Kidney epithelial cell (primary cell): ENCODE measurements around the gene MALSU1. TPM values are rescaled to one million over a fixed set of nuclear protein-coding genes. Genes with fewer than 3 reads are reported as not detected.

ENCODE experiments used
- DNase-seq: peaks from one replicate; pipeline ENCODE4 v3.0.0-alpha.2; 2010; ENCODE audit warnings: low read depth
- H3K27me3 ChIP-seq: 2 replicates; pipeline ENCODE4 v1.6.0; 2011; ENCODE audit warnings: low read length; ENCODE audit not compliant: control insufficient read depth, insufficient read depth
- H3K36me3 ChIP-seq: 2 replicates; pipeline ENCODE4 v1.5.1; 2011; ENCODE audit warnings: low read length; ENCODE audit not compliant: control insufficient read depth, insufficient read depth
- H3K4me3 ChIP-seq: 2 replicates; pipeline ENCODE4 v1.5.1; 2011; ENCODE audit warnings: low read depth, mild to moderate bottlenecking, control low read depth, low read length
- total RNA-seq: library from RNA; depleted of rRNA; stranded (reverse); fragments of >200 nt; gene quantifications from 2 replicates; pipeline ENCODE4 v1.2.3, GENCODE V29; 2015
- TF ChIP-seq, protein P1 (sequence below): IDR thresholded peaks from 2 replicates; pipeline ENCODE4 v1.5.1; 2011; ENCODE audit warnings: mild to moderate bottlenecking, moderate library complexity, low read length, control low read depth, inconsistent platforms; ENCODE audit not compliant: insufficient read depth, poor library complexity, severe bottlenecking

The MALSU1 gene
- total RNA-seq, 1 donor from 2014 or later: 58.5 TPM

DNA sequence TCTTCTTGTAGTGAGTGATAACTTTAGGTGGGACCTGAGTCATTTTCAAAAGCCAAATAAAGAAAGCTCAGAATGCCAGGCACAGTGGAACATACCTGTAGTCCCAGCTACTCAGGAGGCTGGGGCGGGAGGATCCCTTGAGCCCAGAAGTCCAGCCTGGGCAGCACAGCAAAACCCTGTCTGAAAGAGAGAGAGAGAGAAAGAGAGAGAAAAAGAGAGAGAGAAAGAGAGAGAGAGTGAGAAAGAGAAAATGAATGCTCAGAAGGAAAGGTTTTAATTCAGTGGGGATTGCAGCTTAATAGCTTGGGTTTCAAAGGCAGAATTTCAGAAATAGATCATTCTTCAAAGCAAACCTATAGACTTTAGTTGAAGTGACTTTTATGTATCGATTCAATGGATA is 26.9 kb upstream of the MALSU1 start:
- Histone ChIP-seq H3K4me3 (no peak overlapping the region), H3K27me3 (no peaks in the 10 kb centered on the region), H3K36me3 (no peaks in the 10 kb centered on the region)
- TF ChIP-seq, protein P1, sequence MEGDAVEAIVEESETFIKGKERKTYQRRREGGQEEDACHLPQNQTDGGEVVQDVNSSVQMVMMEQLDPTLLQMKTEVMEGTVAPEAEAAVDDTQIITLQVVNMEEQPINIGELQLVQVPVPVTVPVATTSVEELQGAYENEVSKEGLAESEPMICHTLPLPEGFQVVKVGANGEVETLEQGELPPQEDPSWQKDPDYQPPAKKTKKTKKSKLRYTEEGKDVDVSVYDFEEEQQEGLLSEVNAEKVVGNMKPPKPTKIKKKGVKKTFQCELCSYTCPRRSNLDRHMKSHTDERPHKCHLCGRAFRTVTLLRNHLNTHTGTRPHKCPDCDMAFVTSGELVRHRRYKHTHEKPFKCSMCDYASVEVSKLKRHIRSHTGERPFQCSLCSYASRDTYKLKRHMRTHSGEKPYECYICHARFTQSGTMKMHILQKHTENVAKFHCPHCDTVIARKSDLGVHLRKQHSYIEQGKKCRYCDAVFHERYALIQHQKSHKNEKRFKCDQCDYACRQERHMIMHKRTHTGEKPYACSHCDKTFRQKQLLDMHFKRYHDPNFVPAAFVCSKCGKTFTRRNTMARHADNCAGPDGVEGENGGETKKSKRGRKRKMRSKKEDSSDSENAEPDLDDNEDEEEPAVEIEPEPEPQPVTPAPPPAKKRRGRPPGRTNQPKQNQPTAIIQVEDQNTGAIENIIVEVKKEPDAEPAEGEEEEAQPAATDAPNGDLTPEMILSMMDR: no peak
- DNase-seq: no peak

DNA sequence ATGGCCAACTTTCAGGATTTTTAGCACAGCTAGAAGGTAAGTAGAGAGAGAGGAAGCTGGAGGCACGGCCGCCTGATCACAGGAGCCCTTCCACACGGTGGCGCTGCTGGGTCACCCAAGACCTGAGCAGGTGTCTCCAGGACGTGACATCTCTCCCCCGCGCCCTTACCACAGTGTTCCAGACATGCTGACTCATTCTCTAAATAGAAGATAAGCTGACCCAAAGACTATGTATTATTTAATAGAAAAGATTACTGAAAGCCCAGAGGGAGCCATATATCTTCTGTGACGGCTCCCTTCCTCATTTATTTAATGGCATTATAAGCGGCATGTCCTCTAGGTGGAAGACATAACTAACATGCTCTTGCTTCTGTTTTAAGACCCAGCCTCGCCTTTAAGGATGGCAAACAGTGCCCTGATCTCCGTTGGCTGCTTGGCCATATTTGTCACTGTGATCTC is 26.0 kb upstream of the MALSU1 start:
- Histone ChIP-seq H3K36me3 (no peaks in the 10 kb centered on the region), H3K4me3 (no peak overlapping the region), H3K27me3 (no peaks in the 10 kb centered on the region)
- TF ChIP-seq, protein P1: peak; percentile 94
- DNase-seq: peak; percentile 85

DNA sequence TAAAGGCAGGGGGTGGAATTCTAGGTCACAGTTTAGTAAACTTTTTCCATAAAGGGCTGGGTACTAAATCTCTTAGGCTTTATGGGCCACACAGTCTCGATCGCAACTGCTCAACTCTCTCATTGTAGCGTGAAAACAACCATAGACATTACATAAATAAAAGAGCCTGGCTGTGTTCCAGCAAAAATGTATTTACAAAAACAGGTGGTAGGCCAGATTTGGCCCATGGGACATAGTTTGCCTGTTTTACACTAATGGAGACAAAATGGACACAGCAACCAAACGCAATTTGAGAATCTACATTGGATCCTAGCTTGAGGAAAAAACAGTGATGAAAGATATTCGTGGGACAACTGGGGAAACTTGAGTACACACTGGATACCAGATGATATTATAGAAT is 23.2 kb upstream of the MALSU1 start:
- Histone ChIP-seq H3K36me3 (no peaks in the 10 kb centered on the region), H3K4me3 (no peak overlapping the region)
- no peak for DNase-seq

DNA sequence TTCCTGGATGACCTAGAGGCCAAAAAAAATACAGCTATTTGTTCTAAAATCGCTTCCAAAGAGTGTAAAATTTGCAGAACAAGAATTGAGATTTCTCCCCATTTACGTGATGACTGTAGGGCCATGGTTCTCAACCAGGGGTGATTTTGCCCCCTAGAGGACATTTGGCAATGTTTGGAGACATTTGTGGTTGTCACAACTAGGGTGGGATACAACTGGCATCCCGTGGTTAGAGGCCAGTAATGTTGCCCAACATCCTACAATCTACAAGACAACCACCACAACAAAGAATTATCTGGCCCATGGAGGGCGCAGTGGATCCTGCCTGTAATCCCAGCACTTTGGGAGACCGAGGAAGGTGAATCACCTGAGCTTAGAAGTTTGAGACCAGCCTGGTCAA is 22.8 kb upstream of the MALSU1 start:
- no peak for DNase-seq

More for the DNA sequence above, 23.2 kb upstream of the MALSU1 start:
- TF ChIP-seq, protein P1: no peak
- no peaks in the 10 kb centered on the region for H3K27me3 ChIP-seq

DNA sequence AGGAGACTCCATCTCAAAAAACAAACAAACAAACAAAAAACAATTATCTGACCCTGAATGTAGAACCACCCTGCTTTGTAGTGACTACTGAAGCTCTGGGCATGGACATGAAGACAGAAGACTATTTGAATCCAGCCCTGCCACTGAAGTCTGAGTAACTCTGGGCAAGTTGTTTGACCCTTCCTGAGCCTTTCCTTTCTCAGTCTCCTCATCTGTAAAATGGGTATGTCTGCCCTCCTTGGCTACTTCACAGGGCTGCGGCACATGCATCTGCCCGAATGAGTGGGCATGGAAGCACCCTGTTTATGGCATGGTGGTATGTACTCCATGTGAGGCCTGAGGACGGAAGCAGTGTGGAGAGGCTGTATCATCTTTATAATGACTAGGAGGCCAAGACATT is 22.2 kb upstream of the MALSU1 start:
- no peaks in the 10 kb centered on the region for H3K36me3 ChIP-seq
- no peak for DNase-seq
- H3K4me3 ChIP-seq: no peak overlapping the region
- TF ChIP-seq, protein P1: no peak
- H3K27me3 ChIP-seq: no peaks in the 10 kb centered on the region

More for the DNA sequence above, 22.8 kb upstream of the MALSU1 start:
- no peaks in the 10 kb centered on the region for H3K36me3 ChIP-seq
- no peak overlapping the region for H3K4me3 ChIP-seq
- H3K27me3 ChIP-seq: no peaks in the 10 kb centered on the region
- TF ChIP-seq, protein P1: peak; percentile 15

DNA sequence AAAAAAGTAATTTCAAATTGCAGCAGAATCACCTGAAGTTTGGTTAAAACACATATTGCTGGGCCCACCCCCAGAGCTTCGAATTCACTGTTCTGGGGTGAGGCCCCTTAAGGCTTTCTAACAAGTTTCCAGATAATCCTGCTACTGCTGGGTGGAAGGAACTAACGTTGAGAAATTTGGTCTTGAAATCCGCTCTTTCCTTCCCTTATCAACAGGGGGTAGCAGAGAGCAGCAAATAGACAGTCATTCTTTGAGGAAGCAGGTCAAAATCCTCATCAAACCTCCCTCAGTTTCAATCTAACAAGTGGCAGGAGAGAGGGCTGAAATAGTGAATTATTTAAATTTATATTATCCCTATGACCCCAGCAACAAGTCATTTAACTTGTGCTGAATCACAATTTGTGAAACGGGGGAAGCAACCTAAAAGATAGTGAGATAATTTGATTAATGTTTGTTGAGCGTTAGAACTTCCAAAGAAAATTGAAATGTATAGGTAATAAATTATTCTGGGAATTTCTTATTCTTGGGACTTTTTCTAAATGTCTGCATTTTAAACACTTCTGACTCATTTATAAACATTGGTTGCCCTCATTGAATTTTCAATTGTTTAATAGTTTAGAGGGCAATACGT is 21.7 kb upstream of the MALSU1 start:
- H3K36me3 ChIP-seq: no peaks in the 10 kb centered on the region
- peak; percentile 28 for DNase-seq
- TF ChIP-seq, protein P1: peak; percentile 81
- no peak overlapping the region for H3K4me3 ChIP-seq
- no peaks in the 10 kb centered on the region for H3K27me3 ChIP-seq
